Activated B cell treated with CpG ODN at 0.5 μM for 24 hours (primary cell): ENCODE data around the gene DOCK3. TPM values are rescaled to one million over a fixed set of nuclear protein-coding genes. Genes with fewer than 3 reads are reported as not detected.

ENCODE experiments used
- ATAC-seq: fragments of 200-7000 bp; cut with Tn5 transposase; one replicate; pipeline ENCODE4 v1.10.0; 2021; ENCODE audit warnings: low read depth, mild to moderate bottlenecking, moderate library complexity
- CTCF ChIA-PET: fragments of 350-600 bp; sonication (Branson Sonifier 250); formaldehyde crosslinking; loops from one replicate; lab custom pipeline; 2021; ENCODE audit warnings: antibody characterized with exemption; lab: Charles Lee
- POLR2A ChIA-PET: fragments of 350-600 bp; sonication (Branson Sonifier 250); formaldehyde crosslinking; loops from one replicate; lab custom pipeline; 2021; ENCODE audit warnings: antibody characterized with exemption; lab: Charles Lee
- DNase-seq: peaks from one replicate; pipeline ENCODE4 v3.0.0; 2022
- H3K27ac Mint-ChIP-seq: one replicate; pipeline ENCODE4 v1.8.0; 2020; ENCODE audit warnings: mixed read lengths
- H3K27me3 Mint-ChIP-seq: one replicate; pipeline ENCODE4 v1.8.0; 2021; ENCODE audit warnings: mixed read lengths
- H3K36me3 Mint-ChIP-seq: one replicate; pipeline ENCODE4 v1.8.0; 2021; ENCODE audit warnings: low read depth, mixed read lengths
- H3K4me1 Mint-ChIP-seq: one replicate; pipeline ENCODE4 v1.8.0; 2021; ENCODE audit warnings: mixed read lengths
- H3K4me3 Mint-ChIP-seq: one replicate; pipeline ENCODE4 v1.8.0; 2020; ENCODE audit warnings: mild to moderate bottlenecking, mixed read lengths
- H3K9me3 Mint-ChIP-seq: one replicate; pipeline ENCODE4 v1.8.0; 2020; ENCODE audit warnings: mixed read lengths
- intact Hi-C: fragments of 100-400 bp; cut with micrococcal nuclease; formaldehyde crosslinking; loops from one replicate; pipeline ENCODE4 v1.15.1; 2024
- total RNA-seq: library from RNA; stranded (reverse); gene quantifications from 2 replicates; pipeline ENCODE4 v1.2.3, GENCODE V29; 2022
- TF ChIP-seq, protein P1 (sequence below): fragments of 200-600 bp; IDR thresholded peaks from one replicate; pipeline ENCODE4 v1.8.0; 2022; ENCODE audit warnings: antibody characterized with exemption, mild to moderate bottlenecking

Gene DOCK3
- total RNA-seq, 1 donor from 2014 or later = 0.04 TPM

DNA sequence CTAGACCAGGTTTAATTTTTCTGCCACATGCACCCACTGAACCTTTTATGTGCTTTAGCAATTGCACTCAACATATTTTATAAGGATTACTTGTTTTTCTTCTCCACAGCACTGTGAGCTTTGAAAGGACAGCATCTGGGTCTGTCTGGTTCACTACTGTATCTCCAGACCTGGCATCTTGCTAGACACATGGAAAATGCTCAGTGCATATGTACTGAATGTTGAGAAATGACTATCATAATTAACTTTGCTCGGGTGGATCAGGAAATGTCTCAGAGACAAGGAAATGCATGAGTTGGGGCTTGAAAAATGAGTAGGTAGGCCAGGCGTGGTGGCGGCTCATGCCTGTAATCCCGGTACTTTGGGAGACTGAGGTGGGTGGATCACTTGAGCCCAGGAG, 40.2 kb downstream of the DOCK3 start:
- DNase-seq (no peak), ATAC-seq (no peak)
- intact Hi-C loops = no loop called here
- TF ChIP-seq, protein P1, sequence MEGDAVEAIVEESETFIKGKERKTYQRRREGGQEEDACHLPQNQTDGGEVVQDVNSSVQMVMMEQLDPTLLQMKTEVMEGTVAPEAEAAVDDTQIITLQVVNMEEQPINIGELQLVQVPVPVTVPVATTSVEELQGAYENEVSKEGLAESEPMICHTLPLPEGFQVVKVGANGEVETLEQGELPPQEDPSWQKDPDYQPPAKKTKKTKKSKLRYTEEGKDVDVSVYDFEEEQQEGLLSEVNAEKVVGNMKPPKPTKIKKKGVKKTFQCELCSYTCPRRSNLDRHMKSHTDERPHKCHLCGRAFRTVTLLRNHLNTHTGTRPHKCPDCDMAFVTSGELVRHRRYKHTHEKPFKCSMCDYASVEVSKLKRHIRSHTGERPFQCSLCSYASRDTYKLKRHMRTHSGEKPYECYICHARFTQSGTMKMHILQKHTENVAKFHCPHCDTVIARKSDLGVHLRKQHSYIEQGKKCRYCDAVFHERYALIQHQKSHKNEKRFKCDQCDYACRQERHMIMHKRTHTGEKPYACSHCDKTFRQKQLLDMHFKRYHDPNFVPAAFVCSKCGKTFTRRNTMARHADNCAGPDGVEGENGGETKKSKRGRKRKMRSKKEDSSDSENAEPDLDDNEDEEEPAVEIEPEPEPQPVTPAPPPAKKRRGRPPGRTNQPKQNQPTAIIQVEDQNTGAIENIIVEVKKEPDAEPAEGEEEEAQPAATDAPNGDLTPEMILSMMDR = no peak
- Mint-ChIP-seq H3K4me1 (no peaks in the 10 kb centered on the region), H3K27ac (no peak overlapping the region), H3K4me3 (no peak overlapping the region), H3K9me3 (no peaks in the 10 kb centered on the region), H3K27me3 (peaks cover 11% of the 10 kb centered on the region), H3K36me3 (no peaks in the 10 kb centered on the region)
- ChIA-PET CTCF (no interaction called here), POLR2A (no interaction called here)

DNA sequence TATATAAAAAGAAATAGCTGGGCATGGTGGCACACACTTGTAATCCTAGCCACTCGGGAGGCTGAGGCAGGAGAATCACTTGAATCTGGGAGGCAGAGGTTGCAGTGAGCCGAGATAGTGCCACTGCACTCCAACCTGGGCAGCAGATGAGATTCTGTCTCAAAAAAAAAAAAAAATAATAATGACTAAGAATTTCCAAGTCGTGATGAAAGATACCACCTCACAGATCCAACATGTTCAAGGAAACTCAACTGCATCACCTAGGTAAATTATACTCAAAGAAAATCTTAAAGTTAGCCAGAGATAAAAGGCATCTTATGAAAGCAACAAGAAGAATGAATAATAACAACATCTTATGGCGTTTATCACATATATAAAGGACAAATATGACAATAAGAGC, 50.1 kb downstream of the DOCK3 start:
- intact Hi-C loops = no loop called here
- ChIA-PET POLR2A (no interaction called here), CTCF (no interaction called here)
- DNase-seq = no peak
- Mint-ChIP-seq H3K9me3 (peaks cover 6% of the 10 kb centered on the region), H3K4me1 (no peaks in the 10 kb centered on the region), H3K27me3 (peaks cover 27% of the 10 kb centered on the region), H3K27ac (no peak overlapping the region), H3K4me3 (no peak overlapping the region), H3K36me3 (no peaks in the 10 kb centered on the region)
- ATAC-seq = no peak
- TF ChIP-seq, protein P1 = no peak

DNA sequence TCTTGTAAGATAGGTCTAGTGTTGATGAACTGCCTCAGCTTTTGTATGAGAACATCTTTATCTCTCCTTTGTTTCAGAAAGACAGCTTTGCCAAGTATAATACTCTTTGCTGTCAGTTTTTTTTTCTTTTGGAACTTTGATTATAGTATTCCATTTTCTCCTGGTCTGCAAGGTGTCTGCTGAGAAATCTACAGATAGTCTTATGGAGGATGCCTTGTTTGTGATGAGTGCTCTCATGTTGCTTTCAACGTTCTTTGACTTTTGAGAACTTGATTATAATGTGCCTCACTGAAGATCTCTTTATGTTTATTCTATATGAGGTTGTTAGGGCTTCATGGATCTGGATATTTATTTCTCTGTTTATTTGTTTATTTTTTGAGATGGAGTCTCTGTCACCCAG, 60.3 kb downstream of the DOCK3 start:
- Mint-ChIP-seq H3K4me3 (no peak overlapping the region), H3K36me3 (no peaks in the 10 kb centered on the region), H3K9me3 (peaks cover 11% of the 10 kb centered on the region), H3K27me3 (no peaks in the 10 kb centered on the region), H3K4me1 (no peaks in the 10 kb centered on the region), H3K27ac (no peak overlapping the region)
- no peak for DNase-seq
- TF ChIP-seq, protein P1 = no peak
- CTCF ChIA-PET = no interaction called here
- ATAC-seq = no peak
- POLR2A ChIA-PET = no interaction called here
- intact Hi-C loops = no loop called here

DNA sequence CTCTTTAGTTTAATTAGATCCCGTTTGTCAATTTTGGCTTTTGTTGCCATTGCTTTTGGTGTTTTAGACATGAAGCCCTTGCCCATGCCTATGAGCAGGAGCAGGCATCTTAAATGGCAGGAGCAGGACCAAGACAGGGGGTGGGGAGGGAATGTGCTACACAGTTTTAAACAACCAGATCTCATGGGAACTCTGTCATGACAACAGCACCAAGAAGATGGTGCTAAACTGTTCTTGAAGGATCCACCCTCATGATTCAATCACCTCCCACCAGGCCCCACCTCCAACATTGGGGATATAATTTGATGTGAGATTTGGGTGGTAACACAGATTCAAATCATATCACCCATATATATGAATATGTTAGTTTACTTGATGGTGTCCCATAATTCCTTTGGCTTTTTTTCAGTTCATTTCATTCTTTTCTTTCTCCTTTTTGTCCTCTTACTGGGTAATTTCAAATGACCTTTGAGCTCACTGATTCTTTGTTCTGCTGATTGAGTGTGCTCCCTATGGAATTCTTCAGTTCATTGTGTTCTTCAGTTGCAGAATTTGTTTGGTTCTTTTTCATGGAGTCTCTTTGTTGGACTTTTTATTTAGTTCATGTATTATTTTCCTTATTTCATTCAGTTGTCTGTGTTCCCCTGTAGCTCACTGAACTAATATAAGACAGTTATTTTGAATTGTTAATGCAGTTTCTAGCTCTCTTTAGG, 62.6 kb downstream of the DOCK3 start:
- peaks cover 11% of the 10 kb centered on the region for H3K9me3 Mint-ChIP-seq
- CTCF ChIA-PET = no interaction called here
- H3K4me1 Mint-ChIP-seq = no peaks in the 10 kb centered on the region
- no peaks in the 10 kb centered on the region for H3K27me3 Mint-ChIP-seq
- DNase-seq (no peak), ATAC-seq (no peak)
- no peak overlapping the region for H3K27ac Mint-ChIP-seq
- TF ChIP-seq, protein P1 = no peak
- H3K36me3 Mint-ChIP-seq = no peaks in the 10 kb centered on the region
- H3K4me3 Mint-ChIP-seq = no peak overlapping the region
- POLR2A ChIA-PET = no interaction called here
- intact Hi-C loops = no loop called here

DNA sequence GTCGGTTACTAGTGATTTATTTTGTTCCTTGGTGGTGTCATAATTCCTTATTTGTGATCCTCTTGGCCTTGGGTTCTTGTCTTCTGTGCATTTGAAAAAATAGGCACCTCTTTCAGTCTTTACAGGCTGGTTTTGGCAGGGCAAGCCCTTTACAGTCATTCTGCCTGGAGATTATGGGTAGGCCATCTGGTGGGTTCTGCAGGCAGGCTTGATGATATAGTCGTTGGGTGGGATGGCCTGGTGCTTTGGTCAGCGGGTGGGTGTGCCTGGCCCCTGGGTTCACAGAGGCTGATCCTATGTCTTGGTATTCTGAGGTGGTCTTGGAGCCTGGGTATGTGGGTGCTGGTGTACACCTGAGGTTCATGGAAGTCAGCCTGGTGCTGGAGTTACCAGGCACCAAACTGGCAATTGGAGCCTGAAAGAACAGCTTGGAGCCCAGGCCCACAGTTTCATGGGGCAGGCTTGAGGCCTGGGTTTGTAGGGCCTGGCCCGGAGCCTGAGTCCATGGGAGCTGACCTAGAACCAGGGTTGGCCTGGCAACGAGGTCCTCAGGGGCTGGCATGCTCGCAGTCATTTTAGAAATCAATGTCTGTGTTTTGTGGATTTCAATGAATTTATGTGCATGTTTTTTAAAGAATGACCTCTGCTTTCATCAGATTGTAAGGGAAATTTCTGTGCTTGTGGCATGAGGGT, 63.3 kb downstream of the DOCK3 start:
- DNase-seq = no peak
- H3K27ac Mint-ChIP-seq = no peak overlapping the region
- POLR2A ChIA-PET = no interaction called here
- H3K4me1 Mint-ChIP-seq = no peaks in the 10 kb centered on the region
- no peaks in the 10 kb centered on the region for H3K27me3 Mint-ChIP-seq
- H3K4me3 Mint-ChIP-seq = no peak overlapping the region
- no peaks in the 10 kb centered on the region for H3K36me3 Mint-ChIP-seq
- ATAC-seq = no peak
- CTCF ChIA-PET = no interaction called here
- H3K9me3 Mint-ChIP-seq = peaks cover 11% of the 10 kb centered on the region
- intact Hi-C loops = no loop called here
- TF ChIP-seq, protein P1 = no peak
